Liver (tissue), 9 donors: Measurements from ENCODE around the gene MAP3K20. TPM values are rescaled to one million over a fixed set of nuclear protein-coding genes. Genes with fewer than 3 reads are reported as not detected.
"Not testable (repeated sequence)": the region's sequence is repeated elsewhere in the genome, so short reads cannot be mapped to it uniquely, and the experiment has no call there.

Source experiments
- DNase-seq: peaks from one replicate; pipeline ENCODE4 v3.0.0-alpha.2; 2017; ENCODE audit warnings: low spot score
- H3K27ac ChIP-seq, 2 donors: one replicate each; pipeline ENCODE4 v1.7.0; 2013; ENCODE audit warnings: inconsistent platforms in 2 of 2, low read length in 2 of 2, control low read depth in 1 of 2, low read depth in 1 of 2, mild to moderate bottlenecking in 1 of 2
- H3K27me3 ChIP-seq, 4 donors: one replicate each; pipeline versions ENCODE4 v1.6.1 to v1.7.0; 2013; ENCODE audit warnings: low read length in 3 of 4, inconsistent platforms in 1 of 4, mild to moderate bottlenecking in 1 of 4, moderate library complexity in 1 of 4; ENCODE audit not compliant: control insufficient read depth in 4 of 4, insufficient read depth in 4 of 4
- H3K36me3 ChIP-seq, 4 donors: one replicate each; pipeline versions ENCODE4 v1.6.1 to v1.7.0; 2013; ENCODE audit warnings: low read length in 3 of 4, mild to moderate bottlenecking in 3 of 4, low read depth in 1 of 4, moderate library complexity in 1 of 4; ENCODE audit not compliant: control insufficient read depth in 4 of 4, insufficient read depth in 3 of 4
- H3K4me1 ChIP-seq, 4 donors: one replicate each; pipeline versions ENCODE4 v1.6.1 to v1.7.0; 2013; ENCODE audit warnings: low read length in 3 of 4, mild to moderate bottlenecking in 3 of 4, moderate library complexity in 1 of 4; ENCODE audit not compliant: control insufficient read depth in 4 of 4, insufficient read depth in 4 of 4
- H3K4me3 ChIP-seq, 3 donors: one replicate each; pipeline versions ENCODE4 v1.6.1 to v1.7.0; 2013; ENCODE audit warnings: low read length in 3 of 3, control low read depth in 1 of 3, low read depth in 1 of 3, mild to moderate bottlenecking in 1 of 3
- H3K9ac ChIP-seq, 2 donors: one replicate each; pipeline ENCODE4 v1.7.0; 2013; ENCODE audit warnings: low read length in 2 of 2, mild to moderate bottlenecking in 2 of 2, moderate library complexity in 2 of 2, control low read depth in 1 of 2, low read depth in 1 of 2
- H3K9me3 ChIP-seq, 4 donors: one replicate each; pipeline versions ENCODE4 v1.6.1 to v1.7.0; 2013; ENCODE audit warnings: low read length in 3 of 4; ENCODE audit not compliant: control insufficient read depth in 4 of 4
- ATF3 ChIP-seq: IDR thresholded peaks from 2 replicates; pipeline ENCODE4 v1.6.1; 2016; ENCODE audit warnings: antibody characterized with exemption
- CTCF ChIP-seq: fragments of 150-350 bp; IDR thresholded peaks from 2 replicates; pipeline ENCODE4 v1.5.1; 2017; ENCODE audit warnings: improper control_type of control experiment, low read depth, low read length; ENCODE audit not compliant: missing input control
- FOXA1 ChIP-seq: IDR thresholded peaks from 2 replicates; pipeline ENCODE4 v1.6.1; 2016; ENCODE audit warnings: antibody characterized with exemption
- GABPA ChIP-seq, 2 donors: IDR thresholded peaks in 1 of 2; conservative IDR thresholded peaks in 1 of 2; 2 replicates each; pipeline ENCODE4 v1.6.1; 2016; ENCODE audit warnings: antibody characterized with exemption in 2 of 2, mild to moderate bottlenecking in 1 of 2, moderate library complexity in 1 of 2
- HNF4A ChIP-seq, 2 donors: conservative IDR thresholded peaks; 2 replicates each; pipeline ENCODE4 v1.6.1; 2016; ENCODE audit warnings: antibody characterized with exemption in 2 of 2, mild to moderate bottlenecking in 2 of 2
- HNF4G ChIP-seq: IDR thresholded peaks from 2 replicates; pipeline ENCODE4 v1.6.1; 2016; ENCODE audit warnings: antibody characterized with exemption
- JUND ChIP-seq, 2 donors: IDR thresholded peaks; 2 replicates each; pipeline ENCODE4 v1.6.1; 2016; ENCODE audit warnings: antibody characterized with exemption in 2 of 2
- NR2F2 ChIP-seq: IDR thresholded peaks from 2 replicates; pipeline ENCODE4 v1.6.1; 2016; ENCODE audit warnings: antibody characterized with exemption
- RAD21 ChIP-seq, 2 donors: IDR thresholded peaks; 2 replicates each; pipeline ENCODE4 v1.6.1; 2016; ENCODE audit warnings: antibody characterized with exemption in 2 of 2, mild to moderate bottlenecking in 2 of 2
- RXRA ChIP-seq, 2 donors: IDR thresholded peaks; 2 replicates each; pipeline ENCODE4 v1.6.1; 2017 to 2018; ENCODE audit warnings: antibody characterized with exemption in 2 of 2, mild to moderate bottlenecking in 1 of 2
- SP1 ChIP-seq: IDR thresholded peaks from 2 replicates; pipeline ENCODE4 v1.6.1; 2018; ENCODE audit warnings: antibody characterized with exemption, mild to moderate bottlenecking
- TAF1 ChIP-seq: conservative IDR thresholded peaks from 2 replicates; pipeline ENCODE4 v1.6.1; 2016; ENCODE audit warnings: antibody characterized with exemption, mild to moderate bottlenecking
- ZBTB33 ChIP-seq: IDR thresholded peaks from 2 replicates; pipeline ENCODE4 v1.6.1; 2016; ENCODE audit warnings: antibody characterized with exemption
- WGBS: extraction: QIAGEN DNeasy Blood & Tissue Kit; methylation state at CpG from one replicate; pipeline ENCODE4 v1.1.7; 2013; 5-methylcytosine and 5-hydroxymethylcytosine counted together
- polyA plus RNA-seq, 2 donors: library from polyadenylated mRNA; stranded (reverse) in 1 of 2; unstranded in 1 of 2; fragments of 200-250 nt in 1 of 2; fragments of >200 nt in 1 of 2; fragmentation: Nextera tagmentation in 1 of 2; extraction: Ambion mirVana in 1 of 2; gene quantifications; one replicate each; pipeline versions ENCODE4 v1.2.1 to v1.2.3, GENCODE V29; 2013 to 2015
- total RNA-seq, 2 donors: library from RNA; depleted of rRNA; stranded (reverse); fragments of >200 nt; gene quantifications; one replicate each; pipeline ENCODE4 v1.2.3, GENCODE V29; 2014
- donor health status: healthy.
- donor health status: healthy.
- donor health status: healthy.
- donor health status: healthy.
- donor health status: healthy.

Gene MAP3K20
- total and polyA plus RNA-seq, 4 donors: 9.1 to 22.6 (median 14.9) TPM

GRCh38 chr2:173091910-173092309 is 16.3 kb downstream of the MAP3K20 start:
- no peak overlapping the region for H3K9ac ChIP-seq
- 97% methylated on average over 4 of the region's 4 CpGs for WGBS

DNA sequence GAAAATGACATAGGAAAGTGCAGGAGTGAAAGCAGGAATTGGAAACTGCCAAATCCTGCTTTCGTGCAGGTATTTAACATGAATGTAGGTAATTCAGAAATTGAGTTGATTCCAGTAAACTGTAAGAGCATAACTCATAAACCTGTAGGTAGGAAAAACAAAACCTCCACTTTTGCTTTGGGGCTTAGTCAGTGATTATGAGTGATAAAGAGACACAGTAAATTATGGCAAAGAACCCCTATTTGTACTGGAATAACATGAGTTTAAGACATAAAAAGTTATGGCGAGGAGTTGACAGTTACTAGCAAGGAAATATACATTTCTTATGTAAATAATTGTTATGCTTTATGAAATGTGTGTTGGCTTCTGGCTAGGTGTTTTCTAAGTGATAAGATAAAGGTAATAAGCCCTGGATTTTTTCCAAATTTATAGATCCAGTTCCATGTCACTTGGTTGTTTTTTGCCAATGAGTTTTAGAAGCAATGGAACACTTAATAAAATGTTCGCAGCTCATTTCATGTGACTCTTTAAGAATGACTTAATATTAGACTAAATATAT is 17.3 kb downstream of the MAP3K20 start:
- Histone ChIP-seq H3K36me3 (peaks cover 0 to 2% (median 0%) of the 10 kb centered on the region in 4 donors), H3K9ac (no peak overlapping the region), H3K27me3 (no peaks in the 10 kb centered on the region), H3K27ac (no peak overlapping the region), H3K4me3 (no peak overlapping the region), H3K9me3 (no peaks in the 10 kb centered on the region), H3K4me1 (peaks cover 10 to 26% (median 25%) of the 10 kb centered on the region in 4 donors)
- TF ChIP-seq ATF3 (no peak), ZBTB33 (no peak), HNF4G (no peak), GABPA (IDR thresholded peaks at IDR 0.05 in 1 of 2, conservative IDR thresholded peaks at IDR 0.05 in 1 of 2) (no peak), CTCF (no peak), RAD21 (IDR thresholded peaks at IDR 0.05) (no peak), TAF1 (no peak), SP1 (no peak), NR2F2 (no peak), HNF4A (conservative IDR thresholded peaks at IDR 0.05) (no peak), FOXA1 (no peak), JUND (IDR thresholded peaks at IDR 0.05) (no peak), RXRA (IDR thresholded peaks at IDR 0.05) (no peak)
- DNase-seq: no peak
- WGBS: 86% methylated on average over 3 of the region's 3 CpGs

More at GRCh38 chr2:173091910-173092309, 16.3 kb downstream of the MAP3K20 start:
- Histone ChIP-seq H3K4me1 (peaks cover 13 to 30% (median 28%) of the 10 kb centered on the region in 4 donors), H3K9me3 (no peaks in the 10 kb centered on the region), H3K4me3 (no peak overlapping the region), H3K36me3 (no peaks in the 10 kb centered on the region), H3K27me3 (no peaks in the 10 kb centered on the region), H3K27ac (no peak overlapping the region)
- TF ChIP-seq HNF4A (conservative IDR thresholded peaks at IDR 0.05) (no peak), FOXA1 (no peak), ATF3 (no peak)
- no peak for DNase-seq

DNA sequence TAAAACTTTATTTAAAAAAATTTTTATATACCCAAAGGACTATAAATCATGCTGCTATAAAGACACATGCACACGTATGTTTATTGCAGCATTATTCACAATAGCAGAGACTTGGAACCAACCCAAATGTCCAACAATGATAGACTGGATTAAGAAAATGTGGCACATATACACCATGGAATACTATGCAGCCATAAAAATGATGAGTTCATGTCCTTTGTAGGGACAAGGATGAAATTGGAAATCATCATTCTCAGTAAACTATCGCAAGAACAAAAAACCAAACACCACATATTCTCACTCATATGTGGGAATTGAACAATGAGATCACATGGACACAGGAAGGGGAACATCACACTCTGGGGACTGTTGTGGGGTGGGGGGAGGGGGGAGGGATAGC is 18.0 kb downstream of the MAP3K20 start:
- H3K27me3 ChIP-seq, DNase-seq, H3K36me3 ChIP-seq, H3K9ac ChIP-seq, H3K27ac ChIP-seq, H3K9me3 ChIP-seq, H3K4me3 ChIP-seq: not testable (repeated sequence)
- H3K4me1 ChIP-seq: peaks cover 10 to 24% (median 20%) of the 10 kb centered on the region in 4 donors
- WGBS: 87% methylated on average over 2 of the region's 2 CpGs
